Vein endothelial cell (primary cell): Measurements from ENCODE around the gene LCN10. TPM values are rescaled to one million over a fixed set of nuclear protein-coding genes. Genes with fewer than 3 reads are reported as not detected.

Source experiments
- small RNA-seq: library from RNA; depleted of rRNA; stranded (forward); fragments of <200 nt; gene quantifications from one replicate; pipeline ENCODE3, GENCODE V24; 2012
- total RNA-seq: library from RNA; depleted of rRNA; stranded (reverse); fragments of >200 nt; gene quantifications from 2 replicates; pipeline ENCODE4 v1.2.3, GENCODE V29; 2012

LCN10 gene
- total RNA-seq = not detected in 2 replicates

GRCh38 chr9:136742591-136743391, at the start of gene LCN10:
Gene LCN10 (minus strand): TSS chr9:136742940. CDS start chr9:136742903, 37 bp downstream.

DNA sequence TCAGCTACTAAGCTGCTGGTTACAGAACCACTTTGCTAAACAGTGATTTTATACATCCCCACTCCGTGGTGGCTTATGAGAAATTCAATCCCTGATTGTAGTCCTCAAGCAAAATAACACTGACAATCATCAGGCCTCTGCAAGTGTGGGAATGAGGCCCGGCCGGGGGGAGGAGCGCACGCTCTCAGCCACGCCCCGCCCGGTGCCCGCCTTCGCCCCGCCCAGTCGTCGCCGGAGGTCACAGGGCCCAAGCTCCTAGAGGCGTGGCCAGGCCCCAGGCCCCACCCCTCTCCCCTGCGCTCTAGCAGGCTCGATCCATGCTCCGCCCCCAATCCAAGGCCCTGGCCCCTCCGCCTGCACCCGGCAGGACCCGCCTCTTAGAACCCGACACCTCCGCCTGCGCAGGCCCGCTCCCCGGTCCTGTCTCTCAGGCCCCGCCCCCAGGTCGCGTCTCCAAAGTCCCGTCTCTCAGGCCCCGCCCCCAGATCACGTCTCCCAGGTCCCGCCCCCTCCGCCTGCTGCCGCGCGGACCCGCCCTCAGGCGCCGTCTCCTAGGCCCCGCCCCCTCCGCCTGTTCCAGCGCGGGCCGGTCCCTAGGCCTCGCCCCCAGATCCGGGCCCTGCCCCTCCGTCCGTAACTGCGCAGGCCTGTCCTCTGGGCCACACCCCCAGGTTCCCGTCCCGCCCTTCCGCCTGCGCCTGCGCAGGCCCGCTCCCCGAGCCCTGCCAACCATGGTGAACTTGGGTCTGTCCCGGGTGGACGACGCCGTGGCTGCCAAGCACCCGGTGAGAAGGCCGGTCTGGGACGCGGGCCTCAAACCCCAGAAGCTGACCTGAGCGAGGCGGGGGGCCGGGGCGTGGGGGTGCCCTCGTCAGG, 48.1 kb upstream of the LCN10 start, which contains the start of gene TMEM141:
TSS of gene TMEM141 (plus strand) at position 705 of the 876 bp plus-strand sequence. CDS start at position 732, 27 bp downstream.

DNA sequence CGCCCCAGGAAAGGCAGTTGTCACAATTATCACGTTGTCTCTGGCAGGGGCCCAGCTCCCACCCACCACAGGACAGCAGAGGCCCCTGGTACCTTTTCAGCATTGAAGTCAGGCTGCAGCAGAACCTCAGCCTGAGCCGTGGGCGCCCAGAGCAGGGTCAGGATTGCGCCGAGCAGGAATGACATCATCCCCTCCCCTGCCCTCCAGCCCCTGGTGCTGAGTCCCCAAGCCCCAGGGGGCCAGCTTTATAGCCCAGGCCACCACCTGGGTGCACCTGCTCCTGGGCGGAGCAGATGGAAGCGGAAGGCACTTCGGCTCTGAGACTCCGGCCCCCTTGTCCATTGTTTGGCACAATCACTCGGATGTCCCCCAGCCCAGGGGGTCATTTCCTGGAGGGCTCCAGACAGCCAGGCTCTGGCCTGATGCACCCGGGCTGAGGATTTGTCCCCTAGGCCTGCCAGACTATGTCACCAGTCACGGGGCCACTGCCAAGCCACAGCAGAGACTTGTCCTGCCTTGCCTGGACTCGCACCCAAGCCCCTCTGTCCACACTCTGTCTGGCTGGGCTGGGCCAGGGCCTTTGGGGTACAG, 21.7 kb upstream of the LCN10 start, which contains the start of gene LCN15:
TSS of gene LCN15 (minus strand) at position 218 of the 591 bp plus-strand sequence. CDS start at position 188, 30 bp downstream.

DNA sequence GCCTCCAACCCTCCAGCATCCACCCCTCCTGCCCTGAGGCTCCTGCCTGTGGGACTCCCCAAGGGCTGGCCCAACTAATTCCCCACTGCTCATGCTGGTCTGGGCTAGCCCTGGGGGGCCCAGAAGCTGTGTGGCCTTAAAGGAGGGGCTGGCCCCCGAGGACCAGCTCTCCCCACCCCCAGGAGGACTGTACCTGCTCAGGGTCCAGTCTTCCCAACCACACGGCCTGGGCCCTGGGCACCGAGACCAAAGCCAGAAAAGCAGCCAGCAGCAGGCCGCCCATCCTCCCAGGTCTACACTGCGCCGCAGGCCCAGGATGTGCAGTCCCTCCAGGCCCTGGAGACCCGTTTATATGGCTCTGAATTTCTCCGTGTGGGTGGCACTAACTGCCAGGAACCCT, 5.5 kb upstream of the LCN10 start, which contains the start of gene LCN6:
TSS of gene LCN6 (minus strand) at position 325 of the 400 bp plus-strand sequence. CDS start at position 283, 42 bp downstream.

GRCh38 chr9:136711751-136712689, 30.7 kb downstream of the LCN10 start, which contains the start of gene DIPK1B:
Gene DIPK1B (plus strand): TSS chr9:136712572. CDS start chr9:136712666, 94 bp downstream.

Small RNA genes lying within 50 kb of the gene (small RNA-seq; reads per million reads assigned to genes)
- gene ATP6V1G1P3 (not detected), gene MIR6722 (not detected)

Other genes with a start within 250 kb of the LCN10 start
- gene NOTCH1, start 196.9 kb downstream of the LCN10 start, total RNA-seq = 128 and 200 TPM in 2 replicates
- gene EGFL7, start 80.0 kb downstream of the LCN10 start, total RNA-seq = 566 and 825 TPM in 2 replicates
- gene AGPAT2, start 55.5 kb downstream of the LCN10 start, total RNA-seq = 61.9 and 73.2 TPM in 2 replicates
- gene DIPK1B, start 30.4 kb downstream of the LCN10 start, total RNA-seq = 182 and 234 TPM in 2 replicates
- gene LCN6, start 5.6 kb upstream of the LCN10 start, total RNA-seq = 0.33 TPM in 1 of 2 replicates, not detected in the other
- gene LCN8, start 15.3 kb upstream of the LCN10 start, total RNA-seq = not detected in 2 replicates
- gene LCN15, start 21.6 kb upstream of the LCN10 start, total RNA-seq = not detected in 2 replicates
- 51.0 and 63.0 TPM in 2 replicates for gene TMEM141, start 48.4 kb upstream of the LCN10 start, total RNA-seq
- gene CCDC183, start 53.4 kb upstream of the LCN10 start, total RNA-seq = 0.19 and 0.65 TPM in 2 replicates
- 94.1 and 98.4 TPM in 2 replicates for gene RABL6, start 65.0 kb upstream of the LCN10 start, total RNA-seq
- gene AJM1, start 99.5 kb upstream of the LCN10 start, total RNA-seq = 0.65 and 0.67 TPM in 2 replicates
- gene PHPT1, start 106.5 kb upstream of the LCN10 start, total RNA-seq = 77.7 and 106 TPM in 2 replicates
- gene MAMDC4, start 109.4 kb upstream of the LCN10 start, total RNA-seq = 0.98 and 1.4 TPM in 2 replicates
- gene EDF1, start 123.4 kb upstream of the LCN10 start, total RNA-seq = 253 and 286 TPM in 2 replicates
- 11.8 and 13.9 TPM in 2 replicates for gene TRAF2, start 143.6 kb upstream of the LCN10 start, total RNA-seq
- 180 and 181 TPM in 2 replicates for gene FBXW5, start 201.8 kb upstream of the LCN10 start, total RNA-seq
- 0.33 and 0.76 TPM in 2 replicates for gene C8G, start 202.3 kb upstream of the LCN10 start, total RNA-seq
- 0.29 TPM in 1 of 2 replicates, not detected in the other for gene LCN12, start 209.3 kb upstream of the LCN10 start, total RNA-seq
- not detected in 2 replicates for gene PTGDS, start 234.6 kb upstream of the LCN10 start, total RNA-seq
- not detected in 2 replicates for gene LCNL1, start 240.1 kb upstream of the LCN10 start, total RNA-seq
- gene PAXX, start 249.5 kb upstream of the LCN10 start, total RNA-seq = 14.6 and 19.6 TPM in 2 replicates